Measurements from ENCODE around the gene SIGLECL1.
"Not testable (repeated sequence)": the region's sequence is repeated elsewhere in the genome, so short reads cannot be mapped to it uniquely, and the experiment has no call there.

The SIGLECL1 gene

DNA sequence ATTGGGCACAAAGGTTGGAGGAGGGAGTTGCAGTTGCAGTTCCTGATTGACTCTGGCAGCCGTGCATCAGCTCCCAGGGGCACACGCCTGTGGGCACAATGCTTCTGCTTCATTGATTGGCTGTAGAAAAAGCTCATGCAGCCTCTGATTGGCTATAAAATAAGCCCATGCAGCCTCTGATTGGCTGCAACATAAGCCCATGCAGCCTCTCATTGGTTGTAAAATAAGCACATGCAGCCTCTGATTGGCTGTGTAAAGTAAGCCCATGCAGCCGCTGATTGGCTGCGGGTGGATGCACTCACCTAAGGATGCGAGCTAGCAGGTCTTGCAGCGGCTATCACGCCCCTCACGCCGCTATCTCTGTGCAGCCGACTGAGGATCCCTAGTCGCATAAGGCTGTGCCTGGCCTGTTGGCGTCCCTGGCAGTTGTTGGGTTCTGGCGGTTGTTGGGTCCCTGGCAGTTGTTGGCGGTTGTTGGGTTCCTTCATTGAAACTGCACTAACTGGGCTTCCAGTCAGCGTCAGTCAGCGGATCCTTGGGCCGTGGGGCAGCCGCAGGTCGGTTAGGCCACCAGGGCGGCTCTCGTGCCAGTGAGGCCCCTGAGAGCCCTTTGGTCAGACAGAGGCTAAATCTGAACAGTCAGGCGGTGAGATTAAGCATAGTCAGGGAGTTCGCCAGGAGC is at the start of gene SIGLECL1:
Gene SIGLECL1 (plus strand): TSS at position 295 of the 682 bp plus-strand sequence. CDS start 12,993 bp downstream, outside the sequence.
- no peak for DNase-seq

DNA sequence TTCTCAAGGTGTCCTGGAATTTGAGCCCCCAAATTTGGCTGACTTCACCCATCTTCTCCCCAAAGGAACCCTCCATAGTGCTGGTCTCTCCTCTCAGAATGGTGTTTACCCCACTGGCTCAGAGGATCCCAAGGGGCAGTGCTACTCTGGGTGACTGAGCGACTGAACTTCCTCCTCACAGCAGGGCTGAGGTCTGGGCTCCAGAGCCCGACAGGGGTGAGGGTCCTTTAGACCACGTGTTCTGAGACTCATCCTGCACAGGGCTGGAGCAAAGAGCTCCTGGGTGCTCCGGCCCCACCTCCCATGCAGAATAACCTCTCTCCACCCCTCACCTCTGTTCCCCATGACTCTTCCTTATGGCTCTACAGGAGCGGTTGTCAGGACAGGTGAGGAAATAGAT is 49.2 kb upstream of the SIGLECL1 start:
- DNase-seq, result no peak

DNA sequence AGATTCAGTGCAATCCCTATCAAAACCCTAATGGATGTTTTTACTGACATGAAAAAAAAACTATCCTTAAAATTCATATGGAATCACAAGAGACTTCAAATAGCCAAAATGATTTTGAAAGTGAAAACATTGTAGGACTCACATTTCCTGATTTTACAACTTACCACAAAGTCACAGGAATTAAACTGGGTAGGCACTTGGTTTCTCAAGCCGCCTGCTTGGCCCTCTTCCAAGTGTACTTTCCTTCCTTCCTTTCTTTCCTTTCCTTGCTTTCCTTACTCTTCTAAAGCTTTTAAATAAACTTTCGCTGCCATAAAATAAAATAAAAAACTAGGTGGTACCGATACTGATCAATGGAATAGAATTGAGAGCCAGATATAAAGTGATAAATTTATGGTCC is 47.0 kb upstream of the SIGLECL1 start:
- no peak for DNase-seq

DNA sequence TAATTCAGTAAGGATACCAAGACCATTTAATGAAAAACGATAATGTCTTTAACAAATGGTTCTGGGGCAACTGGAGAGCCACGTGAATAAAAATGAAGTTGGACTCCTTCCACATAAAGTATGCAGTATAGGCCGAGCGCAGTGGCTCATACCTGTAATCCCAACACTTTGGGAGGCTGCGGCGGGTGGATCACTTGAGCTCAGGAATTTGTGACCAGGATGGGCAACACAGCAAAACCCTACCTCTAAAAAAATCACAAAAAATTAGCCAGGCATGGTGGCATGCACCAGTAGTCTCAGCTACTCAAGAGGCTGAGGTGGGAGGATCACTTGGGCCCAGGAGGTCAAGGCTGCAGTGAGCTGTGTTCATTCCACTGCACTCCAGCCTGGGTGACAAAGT is 46.6 kb upstream of the SIGLECL1 start:
- no peak for DNase-seq

DNA sequence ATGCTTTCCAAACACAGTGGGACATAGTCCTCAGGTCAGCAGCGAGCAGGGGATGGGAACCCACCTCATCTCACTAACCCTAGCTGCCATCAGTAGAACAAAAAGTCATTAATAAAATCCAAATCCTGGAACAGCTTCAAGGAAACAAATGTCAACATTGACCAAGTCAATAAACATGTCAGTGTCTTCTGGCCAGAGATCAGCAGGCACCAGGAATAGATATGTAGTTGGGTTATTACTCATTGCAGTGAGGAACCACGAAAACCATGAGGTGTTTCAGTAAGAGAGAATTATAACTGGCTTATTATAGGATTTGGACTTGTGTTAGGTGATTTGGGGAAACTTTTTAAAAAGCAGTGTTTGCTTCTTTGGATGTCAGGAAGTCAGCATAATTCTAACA is 43.1 kb upstream of the SIGLECL1 start:
- no peak for DNase-seq

DNA sequence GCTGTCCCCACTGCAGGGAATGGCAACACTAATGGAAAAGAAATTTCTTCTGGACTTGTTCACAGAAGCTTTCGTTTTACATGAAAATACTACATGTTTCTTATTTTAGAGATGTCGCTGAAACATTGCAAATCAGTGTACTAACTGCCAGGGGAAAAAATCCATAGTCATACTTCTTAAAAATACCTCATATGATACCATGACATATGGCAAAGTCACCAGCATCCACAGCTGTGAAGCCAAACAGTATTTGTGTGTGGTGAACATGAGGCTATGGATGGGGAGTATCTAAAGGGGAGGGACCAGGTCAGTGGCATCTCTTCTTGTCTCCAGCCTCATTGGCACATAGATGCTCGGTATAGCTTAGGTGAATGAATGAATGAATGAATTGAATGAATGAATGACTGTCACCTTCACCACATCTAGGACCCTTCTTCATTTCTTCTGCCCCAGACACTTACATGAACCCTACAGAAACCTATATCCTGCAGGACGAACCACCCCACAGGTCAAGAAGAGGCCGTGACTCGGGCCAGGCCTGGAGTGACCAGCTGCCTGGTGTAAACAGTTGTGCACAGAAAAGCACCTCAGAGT is 40.6 kb upstream of the SIGLECL1 start:
- no peak for DNase-seq

DNA sequence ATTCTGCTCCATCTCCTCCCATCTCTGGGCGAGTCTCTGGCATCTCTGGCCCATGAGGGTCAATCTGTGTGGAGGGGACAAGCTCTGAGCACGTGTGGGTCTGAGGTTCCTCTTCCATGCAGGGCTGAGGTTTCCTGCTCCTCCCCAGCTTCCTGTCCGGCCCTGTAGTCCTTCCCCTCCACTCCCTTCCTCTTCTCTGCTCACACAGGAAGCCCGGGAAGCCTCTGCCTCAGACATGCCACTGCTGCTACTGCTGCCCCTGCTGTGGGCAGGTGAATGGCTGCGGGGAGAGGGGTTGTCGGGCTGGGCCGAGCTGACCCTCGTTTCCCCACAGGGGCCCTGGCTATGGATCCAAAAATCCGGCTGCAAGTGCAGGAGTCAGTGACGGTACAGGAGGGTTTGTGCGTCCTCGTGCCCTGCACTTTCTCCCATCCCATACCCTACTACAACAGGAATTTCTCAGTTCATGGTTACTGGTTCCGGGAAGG is 40.0 kb upstream of the SIGLECL1 start:
- not testable (repeated sequence) for DNase-seq

DNA sequence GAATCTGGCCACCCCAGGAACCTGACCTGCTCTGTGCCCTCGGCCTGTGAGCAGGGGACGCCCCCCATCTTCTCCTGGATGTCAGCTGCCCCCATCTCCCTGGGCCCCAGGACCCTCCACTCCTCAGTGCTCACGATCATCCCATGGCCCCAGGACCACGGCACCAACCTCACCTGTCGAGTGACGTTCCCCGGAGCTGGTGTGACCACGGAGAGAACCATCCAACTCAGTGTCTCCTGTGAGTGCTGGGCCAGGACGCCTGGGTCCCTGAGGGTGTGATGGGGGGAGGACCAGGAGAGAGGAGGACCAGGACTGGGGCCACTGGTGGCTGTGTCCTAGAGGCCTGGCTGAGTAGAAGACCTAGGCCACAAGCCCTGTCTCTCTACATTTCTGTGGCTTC is 39.0 kb upstream of the SIGLECL1 start:
- DNase-seq, result no peak

DNA sequence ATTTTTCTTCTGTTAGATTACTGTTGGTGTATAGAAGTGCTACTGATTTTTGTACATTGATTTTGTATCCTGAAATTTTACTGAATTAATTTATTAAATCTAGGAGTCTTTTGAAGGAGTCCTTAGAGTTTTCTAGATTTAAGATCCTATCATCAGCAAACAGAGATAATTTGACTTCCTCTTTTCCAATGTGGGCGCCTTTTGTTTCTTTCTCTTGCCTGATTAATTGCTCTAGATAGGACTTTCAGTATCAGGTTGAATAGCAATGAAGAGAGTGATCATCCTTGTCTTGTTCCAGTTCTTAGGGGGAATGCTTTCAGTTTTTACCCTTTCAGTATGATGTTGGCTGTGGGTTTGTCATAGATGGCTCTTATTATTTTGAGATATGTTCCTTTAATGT is 31.6 kb upstream of the SIGLECL1 start:
- no peak for DNase-seq

DNA sequence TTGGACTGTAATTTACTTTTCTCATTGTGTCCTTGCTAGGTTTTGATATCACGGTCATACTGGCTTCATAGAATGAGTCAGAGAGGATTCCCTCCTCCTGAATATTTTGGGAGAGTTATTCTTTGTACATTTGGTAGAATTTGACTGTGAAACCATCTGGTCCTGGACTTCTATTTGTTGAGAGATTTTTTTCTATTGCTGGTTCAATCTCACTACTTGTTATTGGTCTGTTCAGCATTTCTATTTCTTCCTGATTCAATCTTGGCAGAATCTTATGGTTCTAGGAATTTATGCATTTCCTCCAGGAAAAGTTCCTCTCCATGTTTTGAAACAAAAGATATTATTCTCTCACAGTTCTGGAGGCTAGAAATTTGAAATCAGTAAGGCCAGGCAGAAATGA is 30.9 kb upstream of the SIGLECL1 start:
- no peak for DNase-seq

DNA sequence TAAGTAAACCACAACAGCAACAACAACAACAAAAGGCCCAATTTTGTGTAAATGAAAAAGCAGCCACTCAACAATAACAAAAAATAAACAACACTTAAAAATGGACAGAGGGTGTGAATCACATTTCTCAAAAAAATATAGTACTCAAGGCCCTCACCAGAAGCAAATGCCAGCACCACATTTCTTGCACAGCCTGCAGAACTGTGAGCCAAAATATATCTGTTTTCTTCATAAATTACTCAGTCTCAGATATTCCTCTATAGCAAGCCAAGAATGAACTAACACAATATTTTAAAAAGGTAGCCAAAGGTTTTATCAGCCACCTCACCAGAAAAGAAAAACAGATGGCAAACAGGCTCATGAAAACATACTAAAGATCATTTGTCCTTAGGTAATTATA is 29.9 kb upstream of the SIGLECL1 start:
- DNase-seq, result no peak

DNA sequence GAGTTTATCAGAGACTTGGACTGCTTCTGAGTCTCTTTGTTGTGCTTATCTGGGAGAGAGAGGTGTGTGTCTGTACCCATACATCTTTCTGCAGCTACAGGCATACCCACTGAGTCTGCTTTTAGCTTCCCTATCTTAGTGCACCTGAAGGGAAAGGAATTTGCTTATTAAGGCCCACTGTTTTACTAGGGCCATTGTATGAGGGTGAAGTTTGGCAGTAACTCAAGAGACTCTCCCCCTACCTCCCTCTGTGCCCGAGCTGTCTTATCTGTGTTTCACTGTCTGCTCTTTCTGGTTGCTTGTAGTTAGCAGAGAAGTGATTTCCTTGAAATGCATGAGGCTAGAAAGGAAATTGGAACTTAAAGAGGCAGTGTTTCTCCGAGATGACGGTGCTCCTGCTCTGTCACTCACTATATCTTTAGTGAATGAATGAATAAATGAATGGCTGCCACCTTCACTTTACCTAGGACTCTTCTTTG is 26.7 kb upstream of the SIGLECL1 start:
- DNase-seq, result no peak

DNA sequence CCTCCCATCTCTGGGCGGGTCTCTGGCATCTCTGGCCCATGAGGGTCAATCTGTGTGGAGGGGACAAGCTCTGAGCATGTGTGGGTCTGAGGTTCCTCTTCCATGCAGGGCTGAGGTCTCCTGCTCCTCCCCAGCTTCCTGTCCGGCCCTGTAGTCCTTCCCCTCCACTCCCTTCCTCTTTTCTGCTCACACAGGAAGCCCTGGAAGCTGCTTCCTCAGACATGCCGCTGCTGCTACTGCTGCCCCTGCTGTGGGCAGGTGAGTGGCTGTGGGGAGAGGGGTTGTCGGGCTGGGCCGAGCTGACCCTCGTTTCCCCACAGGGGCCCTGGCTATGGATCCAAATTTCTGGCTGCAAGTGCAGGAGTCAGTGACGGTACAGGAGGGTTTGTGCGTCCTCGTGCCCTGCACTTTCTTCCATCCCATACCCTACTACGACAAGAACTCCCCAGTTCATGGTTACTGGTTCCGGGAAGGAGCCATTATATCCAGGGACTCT is 25.9 kb upstream of the SIGLECL1 start, which contains the start of gene CD33:
Gene CD33 (plus strand): TSS at position 183 of the 496 bp plus-strand sequence. CDS start 39 bp downstream, at position 222.
- not testable (repeated sequence) for DNase-seq

DNA sequence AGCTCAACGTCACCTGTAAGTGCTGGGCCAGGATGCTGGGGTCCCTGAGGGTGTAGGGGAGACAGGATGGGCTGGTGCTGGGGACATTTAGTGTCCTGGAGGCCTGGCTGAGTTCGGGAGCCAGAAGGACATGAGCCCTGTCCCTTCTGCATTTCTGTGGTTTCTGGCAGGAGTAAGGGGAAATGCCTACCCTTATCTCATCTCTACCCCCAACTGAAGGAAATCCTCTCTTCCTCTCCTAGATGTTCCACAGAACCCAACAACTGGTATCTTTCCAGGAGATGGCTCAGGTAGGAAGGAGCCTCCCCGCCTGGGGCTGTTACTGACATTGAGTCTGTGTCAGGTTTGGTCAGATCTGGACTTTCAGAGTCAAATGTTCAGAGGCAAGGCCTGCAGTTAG is 24.8 kb upstream of the SIGLECL1 start:
- no peak for DNase-seq

DNA sequence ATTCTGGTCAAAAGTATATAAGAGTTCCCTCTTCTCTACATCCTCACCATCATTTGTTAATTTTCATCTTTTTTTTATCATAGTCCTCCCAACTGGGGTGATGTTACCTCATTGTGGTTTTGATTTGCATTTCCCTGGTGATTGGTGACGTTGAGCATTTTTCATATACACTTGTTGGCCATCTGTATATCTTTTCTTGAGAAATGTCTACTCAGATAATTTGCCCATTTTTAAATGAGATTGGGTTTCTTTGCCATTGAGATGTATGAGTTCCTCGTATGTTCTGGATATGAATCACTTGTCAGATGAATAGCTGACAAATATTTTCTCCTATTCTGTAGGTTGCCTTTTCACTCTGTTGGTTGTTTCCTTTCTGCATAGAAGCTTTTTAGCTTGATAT is 23.6 kb upstream of the SIGLECL1 start:
- no peak for DNase-seq

DNA sequence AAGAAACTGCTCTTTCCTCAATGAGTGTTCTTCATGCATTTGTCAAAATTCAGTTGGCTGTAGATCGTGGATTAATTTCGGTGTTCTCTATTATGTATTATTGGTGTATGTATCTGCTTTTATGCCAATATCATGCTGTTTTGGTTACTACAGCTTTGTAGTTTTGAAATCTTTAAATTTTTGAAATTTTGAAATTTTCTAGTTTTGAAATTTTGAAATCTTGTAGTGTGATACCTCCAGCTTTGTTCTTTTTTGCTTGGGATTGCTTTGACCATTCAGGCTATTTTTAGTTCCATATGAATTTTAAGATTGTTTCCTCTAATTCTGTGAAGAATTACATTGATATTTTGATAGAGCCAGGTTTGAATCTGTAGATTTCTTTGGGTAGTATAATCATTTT is 22.9 kb upstream of the SIGLECL1 start:
- no peak for DNase-seq

DNA sequence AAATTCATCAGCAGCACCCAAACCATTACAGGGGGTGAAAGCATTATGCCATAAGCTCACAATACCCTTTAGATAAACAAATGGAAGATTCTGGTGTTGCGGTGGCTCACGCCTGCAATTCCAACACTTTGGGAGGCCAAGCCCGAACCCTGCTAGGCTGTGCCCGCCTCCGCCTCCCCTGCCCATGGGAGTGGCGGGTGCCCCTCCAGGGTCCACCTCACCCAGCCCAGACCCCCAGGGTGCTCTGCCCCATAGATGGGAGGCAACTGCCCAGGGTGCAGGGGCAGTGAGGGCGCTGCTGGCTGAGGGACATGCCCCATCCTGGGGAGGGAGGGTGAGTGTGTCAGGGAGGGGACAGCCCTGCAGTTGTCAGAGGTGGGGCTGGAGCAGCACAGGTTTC is 10.0 kb upstream of the SIGLECL1 start:
- no peak for DNase-seq

DNA sequence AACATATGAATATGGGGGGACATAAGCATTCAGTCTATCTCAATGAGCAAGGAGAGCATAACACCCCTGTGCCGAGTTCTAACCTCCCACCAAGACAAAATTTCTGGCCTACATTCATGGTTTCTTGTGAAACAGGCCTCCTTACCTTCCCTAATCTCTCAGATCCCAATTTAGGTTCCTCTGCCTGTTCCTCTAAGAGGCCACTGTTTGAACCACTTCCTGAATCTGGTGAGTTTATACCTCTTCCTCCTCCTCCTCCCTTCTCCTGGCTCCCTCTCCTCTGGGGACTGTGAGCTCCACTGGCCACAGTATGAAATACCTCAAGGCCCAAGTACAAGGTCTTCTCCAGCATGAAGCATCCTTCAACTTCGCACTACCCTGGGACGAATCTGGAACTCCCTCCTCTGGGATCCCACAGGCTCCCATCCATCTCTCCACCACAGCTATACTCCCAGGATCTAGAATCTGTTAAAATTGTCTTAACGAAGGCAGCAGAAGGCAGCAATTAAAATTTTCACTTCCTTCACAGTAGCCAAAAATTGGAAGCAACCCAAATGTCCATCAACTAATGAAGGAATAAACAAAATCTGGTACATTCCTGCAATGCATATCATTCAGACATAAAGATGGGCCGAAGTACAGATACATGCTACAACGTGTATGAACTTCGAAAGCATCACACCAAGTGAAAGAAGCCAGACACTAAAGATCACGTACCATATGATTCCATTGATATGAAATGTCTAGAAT is 7.8 kb upstream of the SIGLECL1 start:
- no peak for DNase-seq

DNA sequence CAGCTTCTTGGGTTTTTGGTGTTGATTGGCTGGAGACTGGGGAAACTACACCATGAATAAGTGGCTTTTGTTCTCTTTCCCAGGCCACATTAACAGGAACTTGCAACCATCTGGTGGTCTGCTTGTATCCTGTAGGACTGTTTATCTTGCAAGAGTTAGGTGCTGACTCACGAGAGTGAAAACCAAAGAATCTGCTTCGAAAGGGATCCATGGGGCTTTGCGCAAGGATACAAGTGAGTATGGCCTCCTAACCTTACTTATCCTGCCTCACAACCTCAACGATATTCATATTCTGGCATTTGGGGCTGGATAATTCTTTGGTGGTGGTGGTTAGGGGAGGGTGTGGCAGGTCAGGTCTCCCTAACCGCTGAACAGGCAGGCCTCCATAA is 4.7 kb upstream of the SIGLECL1 start:
- no peak for DNase-seq

DNA sequence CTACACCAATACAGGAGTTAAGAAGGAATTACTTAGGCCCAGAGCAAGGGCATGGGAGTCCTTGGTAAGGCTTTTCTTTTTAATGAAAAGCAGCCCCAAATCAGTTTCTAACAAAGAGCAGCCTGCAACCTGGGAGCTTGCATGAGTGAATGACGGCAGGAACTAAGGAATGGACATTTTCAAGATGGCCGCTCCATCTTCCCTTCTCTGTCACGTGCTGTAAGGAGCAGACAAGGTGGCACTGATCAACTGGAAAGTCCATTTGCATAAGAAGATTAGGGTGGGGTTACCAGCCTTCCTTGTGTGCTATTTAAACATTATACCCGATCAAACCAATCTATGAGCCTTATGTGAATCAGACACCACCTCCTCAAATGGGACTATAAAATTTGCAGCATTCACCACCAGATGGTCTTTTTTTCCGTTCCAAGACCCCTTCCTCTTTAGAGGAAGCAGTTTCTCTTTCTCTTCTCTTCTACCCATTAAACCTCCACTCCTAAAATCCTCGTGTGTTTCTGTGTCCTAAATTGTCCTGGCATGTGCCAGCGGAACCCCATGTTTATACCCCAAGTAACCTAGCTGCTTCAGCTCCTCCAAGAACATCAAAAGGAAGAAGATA is 2.8 kb upstream of the SIGLECL1 start:
- DNase-seq, result no peak

DNA sequence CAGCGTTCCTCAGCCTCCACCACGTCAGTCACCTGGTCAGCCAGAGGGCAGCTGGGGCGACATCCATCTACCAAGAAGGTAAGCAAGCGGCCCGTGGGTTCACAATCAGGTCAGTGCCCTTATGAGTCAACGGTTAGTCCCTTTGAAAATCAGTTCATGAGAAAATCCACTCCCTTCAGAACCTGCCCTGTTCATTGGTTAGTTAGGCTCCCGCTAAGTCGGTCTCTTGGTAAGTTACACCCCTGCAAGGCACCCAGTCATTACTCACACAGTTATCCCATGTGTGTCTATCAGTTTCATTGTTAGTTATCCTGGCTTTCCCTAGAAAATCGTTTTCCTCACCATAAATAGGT is 564 bp downstream of the SIGLECL1 start:
- DNase-seq, result no peak

DNA sequence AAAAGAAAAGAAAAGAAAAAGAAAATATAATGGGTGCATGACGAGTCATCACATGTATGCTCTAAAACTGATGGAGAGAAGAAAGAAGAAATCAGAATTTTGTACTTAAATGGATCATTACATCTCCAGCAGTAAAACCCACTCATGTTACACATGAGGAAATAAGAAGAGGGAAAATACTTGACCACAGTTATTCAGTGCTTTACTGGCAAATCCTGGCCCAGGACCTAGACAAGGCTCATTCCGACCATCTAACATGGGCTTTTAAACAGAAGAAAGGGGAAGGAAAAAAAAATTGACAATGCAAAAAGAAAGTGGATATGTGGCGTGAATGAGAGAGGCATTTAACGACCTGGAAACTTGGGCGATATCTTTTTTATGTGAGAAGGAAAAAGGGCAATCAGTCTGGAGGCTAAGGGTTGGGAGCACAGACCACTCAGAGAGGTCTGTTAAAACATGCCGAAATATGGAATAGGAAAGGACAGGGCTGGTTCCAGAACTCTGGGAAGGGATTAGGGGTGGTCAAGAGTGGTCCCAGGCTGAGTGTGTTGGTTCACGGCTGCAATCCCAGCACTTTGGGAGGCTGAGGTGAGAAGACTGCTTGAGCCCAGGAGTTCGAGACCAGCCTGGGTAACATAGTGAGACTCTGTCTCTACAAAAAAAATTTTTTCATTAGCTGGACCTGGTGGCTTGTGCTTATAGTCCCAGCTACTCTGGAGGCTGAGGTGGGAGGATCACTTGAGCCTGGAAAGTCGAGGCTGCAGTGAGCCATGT is 1.6 kb downstream of the SIGLECL1 start:
- no peak for DNase-seq
